Uterus (tissue), 4 donors: ENCODE measurements around the gene ORM2. TPM values are rescaled to one million over a fixed set of nuclear protein-coding genes. Genes with fewer than 3 reads are reported as not detected.
A peak's percentile ranks its signal among the peaks of the same experiment; 100 is the strongest.

Experiments
- DNase-seq, 2 donors: peaks; one replicate each; pipeline ENCODE4 v3.0.0-alpha.2; 2019 to 2020
- H3K27ac ChIP-seq, 2 donors: fragments of 200-600 bp; sonication (generic); 1 replicate in 1 of 2; 2 replicates in 1 of 2; pipeline ENCODE4 v1.5.1; 2016 to 2018
- H3K27me3 ChIP-seq, 2 donors: fragments of 200-600 bp; sonication (generic); one replicate each; pipeline ENCODE4 v1.5.1; 2018 to 2019; ENCODE audit warnings: control low read depth in 1 of 2
- H3K36me3 ChIP-seq, 2 donors: fragments of 200-600 bp; sonication (generic); one replicate each; pipeline ENCODE4 v1.5.1; 2019; ENCODE audit warnings: control low read depth in 1 of 2
- H3K4me1 ChIP-seq, 2 donors: fragments of 200-600 bp; sonication (generic); one replicate each; pipeline ENCODE4 v1.5.1; 2018 to 2019; ENCODE audit warnings: control low read depth in 1 of 2
- H3K4me3 ChIP-seq, 2 donors: fragments of 200-600 bp; sonication (generic); 1 replicate in 1 of 2; 2 replicates in 1 of 2; pipeline ENCODE4 v1.5.1; 2018 to 2019; ENCODE audit warnings: mild to moderate bottlenecking in 1 of 2
- H3K9me3 ChIP-seq, 2 donors: fragments of 200-600 bp; sonication (generic); one replicate each; pipeline ENCODE4 v1.5.1; 2019; ENCODE audit warnings: control low read depth in 1 of 2
- CTCF ChIP-seq, 4 experiments: fragments of 200-600 bp in 2 of 4; fragments of 450-650 bp in 2 of 4; sonication (generic) in 2 of 4; IDR thresholded peaks; one replicate each; pipeline ENCODE4 v1.5.1; 2016 to 2019; ENCODE audit warnings: antibody characterized with exemption in 4 of 4, mild to moderate bottlenecking in 2 of 4, moderate library complexity in 1 of 4
- POLR2A ChIP-seq, 2 donors: fragments of 450-650 bp; IDR thresholded peaks; one replicate each; pipeline ENCODE4 v1.6.1; 2016; ENCODE audit warnings: antibody characterized with exemption in 2 of 2, mild to moderate bottlenecking in 1 of 2, moderate library complexity in 1 of 2
- intact Hi-C: fragments of 100-400 bp; cut with DNase I; formaldehyde crosslinking; loops from one replicate; pipeline ENCODE4 v1.15.1; 2023; ENCODE audit warnings: low total_unique reads
- total RNA-seq, 4 donors: library from RNA; depleted of rRNA in 3 of 4; stranded (reverse); fragments of >200 nt in 3 of 4; gene quantifications; one replicate each; pipeline versions ENCODE4 v1.1.0 to v1.2.4, GENCODE V29; 2014 to 2023
- donor health status: DM: yes; HTN: yes; CAD: no.

ORM2 gene
- total RNA-seq, 4 donors from 2014 or later = 1.2 TPM; not detected in 3

GRCh38 chr9:114300846-114301797 is 28.5 kb upstream of the ORM2 start:
- Histone ChIP-seq H3K27ac (no peak overlapping the region), H3K4me1 (no peaks in the 10 kb centered on the region), H3K9me3 (no peaks in the 10 kb centered on the region), H3K4me3 (no peak overlapping the region), H3K36me3 (no peaks in the 10 kb centered on the region), H3K27me3 (no peaks in the 10 kb centered on the region)
- DNase-seq = peak in 1 of 2 donors; percentile 10
- intact Hi-C loops = no loop called here
- TF ChIP-seq POLR2A (IDR thresholded peaks at IDR 0.05) = no peak
- TF ChIP-seq CTCF (IDR thresholded peaks at IDR 0.05) = no peak

- Histone ChIP-seq H3K36me3 (no peaks in the 10 kb centered on the region), H3K4me1 (no peaks in the 10 kb centered on the region), H3K27me3 (no peaks in the 10 kb centered on the region), H3K9me3 (no peaks in the 10 kb centered on the region), H3K4me3 (no peak overlapping the region), H3K27ac (no peak overlapping the region)
- peak in 1 of 2 donors; percentile 8 for DNase-seq
- intact Hi-C loops = no loop called here
- TF ChIP-seq POLR2A (IDR thresholded peaks at IDR 0.05) (no peak), CTCF (IDR thresholded peaks at IDR 0.05) (no peak)
Measured at GRCh38 chr9:114301798-114302565, 27.7 kb upstream of the ORM2 start.

- Histone ChIP-seq H3K27me3 (no peaks in the 10 kb centered on the region), H3K9me3 (no peaks in the 10 kb centered on the region), H3K27ac (no peak overlapping the region), H3K4me1 (no peaks in the 10 kb centered on the region), H3K36me3 (no peaks in the 10 kb centered on the region), H3K4me3 (no peak overlapping the region)
- intact Hi-C loops = no loop called here
- no peak for TF ChIP-seq POLR2A (IDR thresholded peaks at IDR 0.05)
- no peak for TF ChIP-seq CTCF (IDR thresholded peaks at IDR 0.05)
- DNase-seq = peak in 1 of 2 donors; percentile 5
Measured at GRCh38 chr9:114302727-114303126, 26.9 kb upstream of the ORM2 start.

DNA sequence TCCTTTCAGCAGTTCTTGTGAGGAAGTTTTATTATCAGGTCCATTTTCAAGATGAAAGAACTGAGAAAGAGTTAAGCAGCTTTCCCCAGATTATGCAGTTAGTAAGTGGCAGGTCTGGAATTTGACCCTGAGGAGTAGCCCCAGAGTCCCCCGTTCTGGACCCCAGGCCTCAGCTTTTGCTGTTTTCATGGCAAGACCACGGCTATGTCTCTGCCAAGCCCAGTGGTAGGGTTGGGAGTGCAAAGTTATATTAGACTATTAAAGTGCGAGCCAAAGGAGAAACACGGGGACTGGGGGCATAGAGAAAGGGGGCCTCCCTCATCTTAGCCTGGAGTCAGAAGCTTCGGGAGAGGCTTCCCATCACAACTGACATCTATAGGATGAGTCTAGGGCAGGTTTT is 26.1 kb upstream of the ORM2 start:
- no peak for TF ChIP-seq POLR2A (IDR thresholded peaks at IDR 0.05)
- no peak for TF ChIP-seq CTCF (IDR thresholded peaks at IDR 0.05)
- DNase-seq = peak in 1 of 2 donors; percentile 4
- Histone ChIP-seq H3K4me3 (no peak overlapping the region), H3K27ac (no peak overlapping the region), H3K36me3 (no peaks in the 10 kb centered on the region), H3K27me3 (no peaks in the 10 kb centered on the region), H3K4me1 (no peaks in the 10 kb centered on the region), H3K9me3 (no peaks in the 10 kb centered on the region)
- intact Hi-C loops = no loop called here

DNA sequence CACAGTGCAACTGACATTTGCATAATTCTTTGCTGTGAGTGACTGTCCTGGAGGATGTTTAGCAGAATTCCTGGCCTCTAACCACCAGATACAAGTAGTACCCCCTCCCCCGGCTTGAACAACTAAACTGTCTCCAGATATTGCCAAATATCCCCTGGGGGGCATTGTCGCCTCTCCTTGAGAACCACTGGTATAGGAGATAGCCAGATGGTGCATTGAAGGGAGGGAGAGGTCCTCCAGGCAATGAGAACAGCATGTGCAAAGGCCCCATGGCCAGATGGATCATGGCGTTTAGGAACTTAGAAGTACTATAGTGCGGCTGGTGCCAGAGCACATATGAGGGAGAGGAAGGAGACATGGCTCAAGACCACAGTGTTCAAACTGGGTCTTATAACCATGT is 25.7 kb upstream of the ORM2 start:
- no peaks in the 10 kb centered on the region for H3K27me3 ChIP-seq
- H3K36me3 ChIP-seq = no peaks in the 10 kb centered on the region
- intact Hi-C loops = no loop called here
- H3K4me1 ChIP-seq = no peaks in the 10 kb centered on the region
- TF ChIP-seq POLR2A (IDR thresholded peaks at IDR 0.05) = no peak
- TF ChIP-seq CTCF (IDR thresholded peaks at IDR 0.05) = no peak
- H3K27ac ChIP-seq = no peak overlapping the region
- no peak overlapping the region for H3K4me3 ChIP-seq
- DNase-seq = peak in 1 of 2 donors; percentile 10
- H3K9me3 ChIP-seq = no peaks in the 10 kb centered on the region
